Fibroblast of villous mesenchyme (primary cell): ENCODE measurements around the gene RSPH9. TPM values are rescaled to one million over a fixed set of nuclear protein-coding genes. Genes with fewer than 3 reads are reported as not detected.
A peak's percentile ranks its signal among the peaks of the same experiment; 100 is the strongest.

Source experiments
- DNase-seq: peaks from one replicate; pipeline ENCODE4 v3.0.0-alpha.2; 2010; ENCODE audit warnings: low read depth
- H3K4me3 ChIP-seq: 2 replicates; pipeline ENCODE4 v1.5.1; 2011; ENCODE audit warnings: low read depth, mild to moderate bottlenecking, low read length
- CTCF ChIP-seq: IDR thresholded peaks from 2 replicates; pipeline ENCODE4 v1.5.1; 2012; ENCODE audit warnings: low read depth, mild to moderate bottlenecking, low read length; ENCODE audit not compliant: insufficient read depth
- total RNA-seq: library from RNA; depleted of rRNA; stranded (reverse); fragments of >200 nt; gene quantifications from 2 replicates; pipeline ENCODE4 v1.2.3, GENCODE V29; 2012

RSPH9 gene
- total RNA-seq, 1 donor = 0.86 TPM

GRCh38 chr6:43679057-43679456, 34.2 kb downstream of the RSPH9 start:
- H3K4me3 ChIP-seq = no peak overlapping the region
- no peak for DNase-seq
- TF ChIP-seq CTCF = no peak

- DNase-seq = no peak
- H3K4me3 ChIP-seq = no peak overlapping the region
- no peak for TF ChIP-seq CTCF
Measured at GRCh38 chr6:43680308-43681200, 35.7 kb downstream of the RSPH9 start.

GRCh38 chr6:43681303-43681702, 36.5 kb downstream of the RSPH9 start:
- no peak for DNase-seq
- no peak for TF ChIP-seq CTCF
- H3K4me3 ChIP-seq = no peak overlapping the region

- no peak for DNase-seq
- TF ChIP-seq CTCF = no peak
- no peak overlapping the region for H3K4me3 ChIP-seq
Measured at GRCh38 chr6:43682724-43683429, 38.0 kb downstream of the RSPH9 start.

- TF ChIP-seq CTCF = no peak
- DNase-seq = no peak
- no peak overlapping the region for H3K4me3 ChIP-seq
Measured at GRCh38 chr6:43683708-43684455, 39.0 kb downstream of the RSPH9 start.

GRCh38 chr6:43687079-43687436, 42.2 kb downstream of the RSPH9 start:
- no peak for TF ChIP-seq CTCF
- peak overlapping the region; percentile 80 for H3K4me3 ChIP-seq
- DNase-seq = no peak
